ENCODE measurements around the gene S100A6. TPM values are rescaled to one million over a fixed set of nuclear protein-coding genes. Genes with fewer than 3 reads are reported as not detected.

The S100A6 gene
- total RNA-seq, 1 experiment from 2014 or later = 1,521 TPM

DNA sequence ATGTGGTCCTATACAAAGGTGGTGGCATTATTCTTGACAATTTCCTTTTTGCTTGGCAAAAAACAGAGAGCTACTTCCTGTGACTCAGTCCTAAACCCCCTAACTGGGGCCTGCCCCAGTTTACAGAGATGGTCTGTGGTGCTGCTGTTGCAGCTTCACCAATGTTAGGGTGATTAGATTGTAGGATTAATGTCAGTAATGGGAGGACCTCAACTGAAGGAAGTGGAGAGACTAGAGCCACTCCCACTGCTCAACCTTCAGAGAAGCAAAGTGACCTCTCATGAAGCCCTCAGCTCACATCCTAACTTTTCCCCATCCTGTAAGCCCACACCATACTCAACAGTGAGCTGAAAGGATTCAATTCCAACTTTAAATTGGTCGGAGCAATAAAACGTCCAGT lies 3.6 kb downstream of the S100A6 start:
- Mint-ChIP-seq H3K4me3 (ENCODE audit: low read depth, unreplicated experiment) (peak overlapping the region; percentile 93), H3K9me3 (ENCODE audit: low read depth, unreplicated experiment) (no peaks in the 10 kb centered on the region), H3K27ac (ENCODE audit: unreplicated experiment) (peak overlapping the region; percentile 77), H3K27me3 (ENCODE audit: unreplicated experiment) (no peaks in the 10 kb centered on the region), H3K36me3 (ENCODE audit: insufficient read depth, unreplicated experiment) (peaks cover 65% of the 10 kb centered on the region), H3K4me1 (ENCODE audit: low read depth, unreplicated experiment) (peaks cover 44% of the 10 kb centered on the region)
- no peak for DNase-seq
- TF ChIP-seq, protein P1, sequence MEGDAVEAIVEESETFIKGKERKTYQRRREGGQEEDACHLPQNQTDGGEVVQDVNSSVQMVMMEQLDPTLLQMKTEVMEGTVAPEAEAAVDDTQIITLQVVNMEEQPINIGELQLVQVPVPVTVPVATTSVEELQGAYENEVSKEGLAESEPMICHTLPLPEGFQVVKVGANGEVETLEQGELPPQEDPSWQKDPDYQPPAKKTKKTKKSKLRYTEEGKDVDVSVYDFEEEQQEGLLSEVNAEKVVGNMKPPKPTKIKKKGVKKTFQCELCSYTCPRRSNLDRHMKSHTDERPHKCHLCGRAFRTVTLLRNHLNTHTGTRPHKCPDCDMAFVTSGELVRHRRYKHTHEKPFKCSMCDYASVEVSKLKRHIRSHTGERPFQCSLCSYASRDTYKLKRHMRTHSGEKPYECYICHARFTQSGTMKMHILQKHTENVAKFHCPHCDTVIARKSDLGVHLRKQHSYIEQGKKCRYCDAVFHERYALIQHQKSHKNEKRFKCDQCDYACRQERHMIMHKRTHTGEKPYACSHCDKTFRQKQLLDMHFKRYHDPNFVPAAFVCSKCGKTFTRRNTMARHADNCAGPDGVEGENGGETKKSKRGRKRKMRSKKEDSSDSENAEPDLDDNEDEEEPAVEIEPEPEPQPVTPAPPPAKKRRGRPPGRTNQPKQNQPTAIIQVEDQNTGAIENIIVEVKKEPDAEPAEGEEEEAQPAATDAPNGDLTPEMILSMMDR (IDR thresholded peaks at IDR 0.05; ENCODE audit: unreplicated experiment) = no peak
- intact Hi-C loops (cut with micrococcal nuclease; ENCODE audit: unreplicated experiment) = loop anchor here (2.0 kb wide), 1 partner anchor 21 kb away; no protein-coding TSS in a partner anchor
- no TSS peak for BruUV-seq (replicated peaks)
- CTCF ChIA-PET = interaction anchor here (1.1 to 6.0 kb wide), 12 partner anchors 12 to 102 kb away, joined by 3 to 117 read pairs (median 6); partner anchors contain the start of genes CHTOP, S100A13, S100A16 and S100A2

DNA sequence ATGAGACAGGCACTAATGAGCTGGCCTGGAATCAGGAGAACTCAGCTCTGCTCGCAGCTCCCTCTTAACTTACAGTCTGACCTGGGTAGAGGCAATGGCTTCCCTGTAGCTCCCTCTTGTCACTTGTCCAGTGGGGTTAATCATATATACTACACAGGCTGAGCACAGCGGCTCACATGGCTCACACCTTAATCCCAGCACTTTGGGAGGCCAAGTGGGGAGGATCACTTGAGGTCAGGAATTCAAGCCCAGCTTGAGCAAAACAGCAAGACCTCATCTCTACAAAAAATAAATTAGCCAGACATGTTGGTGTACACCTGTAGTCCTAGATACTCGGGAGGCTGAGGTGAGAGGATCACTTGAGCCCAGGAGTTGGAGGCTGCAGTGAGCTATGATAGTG lies 4.2 kb downstream of the S100A6 start:
- Mint-ChIP-seq H3K9me3 (ENCODE audit: low read depth, unreplicated experiment) (no peaks in the 10 kb centered on the region), H3K4me1 (ENCODE audit: low read depth, unreplicated experiment) (peaks cover 43% of the 10 kb centered on the region)
- CTCF ChIA-PET = interaction anchor here (1.1 to 6.0 kb wide), 11 partner anchors 11 to 103 kb away, joined by 3 to 117 read pairs (median 7); partner anchors contain the start of genes CHTOP, S100A13, S100A16 and S100A2

DNA sequence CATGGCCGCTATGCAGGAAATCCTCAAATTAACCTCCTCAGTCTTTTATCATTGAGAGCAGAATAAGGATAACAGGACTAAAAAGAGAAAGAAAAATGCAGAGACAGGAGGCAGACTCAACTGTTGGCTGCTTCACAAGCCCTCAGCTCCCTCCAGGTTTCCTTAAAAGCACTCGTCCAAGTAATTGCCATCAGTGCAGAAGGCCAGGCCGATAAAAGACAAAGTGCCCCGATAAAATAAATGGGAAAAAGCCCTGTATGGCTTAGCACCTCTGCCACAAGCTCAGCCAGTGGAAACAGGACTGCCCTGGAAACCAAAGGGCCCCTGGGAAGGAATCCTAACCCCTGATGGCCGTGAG lies 8.1 kb downstream of the S100A6 start:
- Mint-ChIP-seq H3K4me3 (ENCODE audit: low read depth, unreplicated experiment) (no peak overlapping the region), H3K27me3 (ENCODE audit: unreplicated experiment) (no peaks in the 10 kb centered on the region), H3K27ac (ENCODE audit: unreplicated experiment) (no peak overlapping the region), H3K4me1 (ENCODE audit: low read depth, unreplicated experiment) (peaks cover 25% of the 10 kb centered on the region), H3K36me3 (ENCODE audit: insufficient read depth, unreplicated experiment) (peaks cover 22% of the 10 kb centered on the region), H3K9me3 (ENCODE audit: low read depth, unreplicated experiment) (no peaks in the 10 kb centered on the region)
- DNase-seq = no peak
- TF ChIP-seq, protein P1 (IDR thresholded peaks at IDR 0.05; ENCODE audit: unreplicated experiment) = no peak
- BruUV-seq (replicated peaks) = no TSS peak
- CTCF ChIA-PET = interaction anchor here (2.0 kb wide), 1 partner anchor 41 kb away, joined by 5 read pairs; no protein-coding TSS in a partner anchor
- intact Hi-C loops (cut with micrococcal nuclease; ENCODE audit: unreplicated experiment) = no loop called here

More for the DNA sequence above, 4.2 kb downstream of the S100A6 start:
- Mint-ChIP-seq H3K4me3 (ENCODE audit: low read depth, unreplicated experiment) (no peak overlapping the region), H3K27me3 (ENCODE audit: unreplicated experiment) (no peaks in the 10 kb centered on the region), H3K36me3 (ENCODE audit: insufficient read depth, unreplicated experiment) (peaks cover 62% of the 10 kb centered on the region), H3K27ac (ENCODE audit: unreplicated experiment) (no peak overlapping the region)
- BruUV-seq (replicated peaks) = no TSS peak
- TF ChIP-seq, protein P1 (IDR thresholded peaks at IDR 0.05; ENCODE audit: unreplicated experiment) = no peak
- DNase-seq = no peak
- intact Hi-C loops (cut with micrococcal nuclease; ENCODE audit: unreplicated experiment) = loop anchor here (2.0 kb wide), 1 partner anchor 21 kb away; no protein-coding TSS in a partner anchor

DNA sequence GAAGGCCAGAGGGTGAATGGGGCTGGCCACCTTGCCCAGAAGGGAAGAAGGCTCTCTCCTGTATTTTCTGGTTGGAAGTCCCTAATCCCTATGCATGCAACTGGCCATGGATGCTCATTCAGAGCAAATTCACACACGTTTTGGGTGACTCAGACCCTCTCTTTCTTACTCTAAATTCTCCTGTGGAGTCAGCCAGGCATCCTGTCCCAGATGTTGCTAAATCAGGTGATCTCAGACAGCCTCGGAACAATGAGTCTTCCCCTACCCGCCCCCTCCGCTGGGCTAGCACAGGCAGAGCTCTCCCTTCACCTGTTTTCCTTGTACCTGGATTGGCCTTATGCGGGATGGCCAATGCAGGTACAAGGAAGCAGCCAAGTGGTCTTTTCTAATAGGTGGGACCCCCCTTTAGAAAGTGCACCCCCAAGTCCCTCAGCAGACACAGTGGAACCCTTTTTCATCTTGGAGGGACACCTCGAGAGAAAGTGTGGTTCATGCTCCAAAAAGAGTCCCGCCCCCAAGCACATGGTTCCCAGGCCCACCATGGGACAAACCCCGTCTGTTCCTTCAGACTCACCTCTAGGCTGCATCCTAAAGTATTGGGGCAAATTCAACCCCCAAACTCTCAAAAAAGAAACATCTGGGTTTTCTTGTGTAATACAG lies 8.6 kb downstream of the S100A6 start:
- no TSS peak for BruUV-seq (replicated peaks)
- Mint-ChIP-seq H3K4me3 (ENCODE audit: low read depth, unreplicated experiment) (no peak overlapping the region), H3K36me3 (ENCODE audit: insufficient read depth, unreplicated experiment) (peaks cover 18% of the 10 kb centered on the region), H3K4me1 (ENCODE audit: low read depth, unreplicated experiment) (peaks cover 20% of the 10 kb centered on the region), H3K27ac (ENCODE audit: unreplicated experiment) (no peak overlapping the region), H3K9me3 (ENCODE audit: low read depth, unreplicated experiment) (no peaks in the 10 kb centered on the region), H3K27me3 (ENCODE audit: unreplicated experiment) (no peaks in the 10 kb centered on the region)
- CTCF ChIA-PET = interaction anchor here (2.0 kb wide), 1 partner anchor 41 kb away, joined by 5 read pairs; no protein-coding TSS in a partner anchor
- no peak for DNase-seq
- intact Hi-C loops (cut with micrococcal nuclease; ENCODE audit: unreplicated experiment) = no loop called here
- TF ChIP-seq, protein P1 (IDR thresholded peaks at IDR 0.05; ENCODE audit: unreplicated experiment) = no peak

All from Calu3 (cell line).